Esophagus muscularis mucosa (tissue), 4 donors: Measurements from ENCODE around the gene TMEM219. TPM values are rescaled to one million over a fixed set of nuclear protein-coding genes. Genes with fewer than 3 reads are reported as not detected.
A peak's percentile ranks its signal among the peaks of the same experiment; 100 is the strongest.

ENCODE experiments used
- DNase-seq: peaks from one replicate; pipeline ENCODE4 v3.0.0-alpha.2; 2017; ENCODE audit errors: extremely low spot score
- H3K27ac ChIP-seq, 4 donors: fragments of 200-600 bp; sonication (generic); replicated peaks in 1 of 4; 1 replicate in 3 of 4; 2 replicates in 1 of 4; pipeline ENCODE4 v1.5.1; 2016 to 2019; ENCODE audit warnings: mild to moderate bottlenecking in 1 of 4
- H3K27me3 ChIP-seq, 4 donors: fragments of 200-600 bp; sonication (generic); one replicate each; pipeline versions ENCODE4 v1.5.1 to v1.6.0; 2016 to 2019
- H3K36me3 ChIP-seq, 4 donors: fragments of 200-600 bp; sonication (generic); one replicate each; pipeline ENCODE4 v1.5.1; 2016 to 2019
- H3K4me1 ChIP-seq, 4 donors: fragments of 200-600 bp; sonication (generic); one replicate each; pipeline ENCODE4 v1.5.1; 2016 to 2019
- H3K4me3 ChIP-seq, 4 donors: fragments of 200-600 bp; sonication (generic); 1 replicate in 2 of 4; 2 replicates in 2 of 4; pipeline ENCODE4 v1.5.1; 2016 to 2019; ENCODE audit warnings: mild to moderate bottlenecking in 4 of 4, moderate library complexity in 1 of 4
- H3K9me3 ChIP-seq, 4 donors: fragments of 200-600 bp; sonication (generic); 1 replicate in 3 of 4; 2 replicates in 1 of 4; pipeline ENCODE4 v1.5.1; 2016 to 2019
- CTCF ChIP-seq, 3 experiments: fragments of 200-600 bp in 2 of 3; fragments of 450-650 bp in 1 of 3; sonication (generic) in 2 of 3; IDR thresholded peaks; one replicate each; pipeline ENCODE4 v1.5.1; 2017 to 2019; ENCODE audit warnings: antibody characterized with exemption in 3 of 3, mild to moderate bottlenecking in 2 of 3, moderate library complexity in 1 of 3
- EP300 ChIP-seq: sonication (generic); formaldehyde crosslinking; IDR thresholded peaks from one replicate; pipeline ENCODE4 v1.6.1; 2017; ENCODE audit warnings: antibody characterized with exemption
- POLR2A ChIP-seq: fragments of 450-650 bp; IDR thresholded peaks from one replicate; pipeline ENCODE4 v1.6.1; 2017; ENCODE audit warnings: antibody characterized with exemption, moderate library complexity, mild to moderate bottlenecking, low read depth
- POLR2AphosphoS5 ChIP-seq, 2 donors: sonication (generic); formaldehyde crosslinking; IDR thresholded peaks; one replicate each; pipeline ENCODE4 v1.6.1; 2017; ENCODE audit warnings: antibody characterized with exemption in 2 of 2
- WGBS: methylation state at CpG from one replicate; pipeline ENCODE4 v1.1.5; 2018; 5-methylcytosine and 5-hydroxymethylcytosine counted together
- intact Hi-C: fragments of 100-400 bp; cut with DNase I; formaldehyde crosslinking; loops from one replicate; pipeline ENCODE4 v1.15.1; 2023
- total RNA-seq, 4 donors: library from RNA; depleted of rRNA; stranded (reverse); fragments of >200 nt; gene quantifications; one replicate each; pipeline versions ENCODE4 v1.1.0 to v1.2.1, GENCODE V29; 2016

TMEM219 gene
- total RNA-seq, 4 donors from 2014 or later: 96.8 to 114 (median 105) TPM

- peaks cover 0 to 33% (median 6%) of the 10 kb centered on the region in 4 donors for H3K36me3 ChIP-seq
Observed at GRCh38 chr16:29962344-29962994, 590 bp downstream of the TMEM219 start.

GRCh38 chr16:29963021-29963743 is 1.3 kb downstream of the TMEM219 start:
- Histone ChIP-seq H3K27me3 (no peaks in the 10 kb centered on the region), H3K9me3 (no peaks in the 10 kb centered on the region), H3K4me1 (peaks cover 8 to 34% (median 25%) of the 10 kb centered on the region in 4 donors), H3K36me3 (peaks cover 0 to 40% (median 11%) of the 10 kb centered on the region in 4 donors), H3K4me3 (peak overlapping the region; percentile 73 to 95 (median 80)), H3K27ac (peak overlapping the region; percentile 92 to 95 (median 94))
- intact Hi-C loops: loop anchor here (5.0 kb wide), 1 partner anchor 36 kb away; the partner anchor contains the start of gene KCTD13
- TF ChIP-seq EP300 (no peak), CTCF (IDR thresholded peaks at IDR 0.05) (no peak), POLR2A (no peak), POLR2AphosphoS5 (IDR thresholded peaks at IDR 0.05) (no peak)
- no peak for DNase-seq
- 84% methylated on average over 14 of the region's 14 CpGs for WGBS

More at GRCh38 chr16:29962344-29962994, 590 bp downstream of the TMEM219 start:
- no peak for TF ChIP-seq CTCF (IDR thresholded peaks at IDR 0.05)
- no peak for TF ChIP-seq EP300
- WGBS: 4% methylated on average over 17 of the region's 18 CpGs
- peak overlapping the region; percentile 92 to 95 (median 94) for H3K27ac ChIP-seq
- peak overlapping the region; percentile 73 to 95 (median 80) for H3K4me3 ChIP-seq
- H3K9me3 ChIP-seq: no peaks in the 10 kb centered on the region
- intact Hi-C loops: loop anchor here (5.0 kb wide), 1 partner anchor 35 kb away; the partner anchor contains the start of gene KCTD13
- peaks cover 8 to 34% (median 25%) of the 10 kb centered on the region in 4 donors for H3K4me1 ChIP-seq
- no peak for DNase-seq
- no peaks in the 10 kb centered on the region for H3K27me3 ChIP-seq

- Histone ChIP-seq H3K27me3 (no peaks in the 10 kb centered on the region), H3K9me3 (no peaks in the 10 kb centered on the region), H3K27ac (no peak overlapping the region), H3K4me1 (peaks cover 5 to 20% (median 14%) of the 10 kb centered on the region in 4 donors), H3K36me3 (peaks cover 4 to 76% (median 46%) of the 10 kb centered on the region in 4 donors), H3K4me3 (no peak overlapping the region)
- intact Hi-C loops: no loop called here
- 100% methylated on average over 4 of the region's 4 CpGs for WGBS
- TF ChIP-seq CTCF (IDR thresholded peaks at IDR 0.05): no peak
- no peak for TF ChIP-seq EP300
- TF ChIP-seq POLR2AphosphoS5 (IDR thresholded peaks at IDR 0.05): no peak
- no peak for TF ChIP-seq POLR2A
- DNase-seq: no peak
Observed at GRCh38 chr16:29968205-29968604, 6.3 kb downstream of the TMEM219 start.

DNA sequence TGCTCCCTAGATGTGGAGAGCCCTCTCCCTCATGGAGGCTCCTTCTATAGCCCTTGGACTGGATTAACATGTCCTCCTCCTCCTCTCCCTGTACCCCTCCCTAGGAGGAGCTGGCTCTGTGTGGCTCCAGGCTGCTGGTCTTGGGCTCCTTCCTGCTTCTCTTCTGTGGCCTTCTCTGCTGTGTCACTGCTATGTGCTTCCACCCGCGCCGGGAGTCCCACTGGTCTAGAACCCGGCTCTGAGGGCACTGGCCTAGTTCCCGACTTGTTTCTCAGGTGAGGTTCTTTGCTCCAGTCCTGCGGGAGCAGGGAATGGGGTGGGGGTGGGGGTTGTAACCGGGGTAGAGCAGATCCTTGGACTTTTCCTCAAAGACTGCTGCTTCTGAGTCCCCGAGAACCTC is 9.4 kb downstream of the TMEM219 start:
- H3K9me3 ChIP-seq: no peaks in the 10 kb centered on the region
- no peak for DNase-seq
- no peak for TF ChIP-seq EP300
- TF ChIP-seq POLR2AphosphoS5 (IDR thresholded peaks at IDR 0.05): no peak
- TF ChIP-seq POLR2A: no peak
- TF ChIP-seq CTCF (IDR thresholded peaks at IDR 0.05): no peak
- intact Hi-C loops: no loop called here
- no peaks in the 10 kb centered on the region for H3K27me3 ChIP-seq
- peaks cover 4 to 53% (median 40%) of the 10 kb centered on the region in 4 donors for H3K36me3 ChIP-seq
- 83% methylated on average over 8 of the region's 8 CpGs for WGBS
- H3K27ac ChIP-seq: no peak overlapping the region
- peaks cover 19 to 28% (median 27%) of the 10 kb centered on the region in 4 donors for H3K4me1 ChIP-seq
- H3K4me3 ChIP-seq: no peak overlapping the region
